HG02870 (cell line): ENCODE measurements around the gene NTRK1.

ENCODE experiments used
- ATAC-seq: cut with Tn5 transposase; IDR thresholded peaks from one replicate; pipeline ENCODE4 v1.9.1; 2021; ENCODE audit warnings: mild to moderate bottlenecking, moderate library complexity; ENCODE audit not compliant: unreplicated experiment

The NTRK1 gene

GRCh38 chr1:156929596-156930238 lies 69.1 kb downstream of the NTRK1 start:
- ATAC-seq, result no peak

- no peak for ATAC-seq
These were observed 69.8 kb downstream of the NTRK1 start for GRCh38 chr1:156930483-156930882.
